HG03064 (cell line): ENCODE results near the gene HOXC11.

Source experiments
- ATAC-seq: cut with Tn5 transposase; IDR thresholded peaks from one replicate; pipeline ENCODE4 v1.9.1; 2021; ENCODE audit warnings: low read depth; ENCODE audit not compliant: unreplicated experiment

Gene HOXC11

DNA sequence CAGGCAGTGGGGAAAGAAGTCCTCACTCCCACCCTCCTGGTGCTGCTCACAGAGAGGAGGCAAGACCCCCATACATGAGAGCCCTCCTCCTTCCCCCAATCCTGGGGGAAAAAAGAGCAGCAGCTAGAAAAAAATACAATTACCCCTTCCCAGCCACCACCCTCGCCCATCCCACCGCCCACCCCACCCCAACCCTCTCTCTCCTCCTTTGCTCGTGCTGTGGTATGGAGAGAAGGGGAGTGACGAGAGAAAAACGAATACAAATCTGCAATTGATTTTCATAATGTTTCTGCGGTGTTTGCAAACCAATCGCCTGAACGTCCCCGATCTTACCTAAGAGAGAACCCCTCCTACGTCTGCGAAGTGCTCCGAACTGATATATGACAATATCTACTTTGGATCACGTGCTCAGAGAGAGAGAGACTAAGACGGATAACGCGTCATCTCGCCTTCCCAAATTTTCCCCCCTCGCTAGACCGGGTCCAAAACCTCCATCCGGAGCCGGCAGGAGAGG lies at the start of gene HOXC11:
Gene HOXC11 (plus strand): TSS at position 405 of the 514 bp plus-strand sequence. CDS start 116 bp downstream, outside the sequence.
- ATAC-seq, result no peak

DNA sequence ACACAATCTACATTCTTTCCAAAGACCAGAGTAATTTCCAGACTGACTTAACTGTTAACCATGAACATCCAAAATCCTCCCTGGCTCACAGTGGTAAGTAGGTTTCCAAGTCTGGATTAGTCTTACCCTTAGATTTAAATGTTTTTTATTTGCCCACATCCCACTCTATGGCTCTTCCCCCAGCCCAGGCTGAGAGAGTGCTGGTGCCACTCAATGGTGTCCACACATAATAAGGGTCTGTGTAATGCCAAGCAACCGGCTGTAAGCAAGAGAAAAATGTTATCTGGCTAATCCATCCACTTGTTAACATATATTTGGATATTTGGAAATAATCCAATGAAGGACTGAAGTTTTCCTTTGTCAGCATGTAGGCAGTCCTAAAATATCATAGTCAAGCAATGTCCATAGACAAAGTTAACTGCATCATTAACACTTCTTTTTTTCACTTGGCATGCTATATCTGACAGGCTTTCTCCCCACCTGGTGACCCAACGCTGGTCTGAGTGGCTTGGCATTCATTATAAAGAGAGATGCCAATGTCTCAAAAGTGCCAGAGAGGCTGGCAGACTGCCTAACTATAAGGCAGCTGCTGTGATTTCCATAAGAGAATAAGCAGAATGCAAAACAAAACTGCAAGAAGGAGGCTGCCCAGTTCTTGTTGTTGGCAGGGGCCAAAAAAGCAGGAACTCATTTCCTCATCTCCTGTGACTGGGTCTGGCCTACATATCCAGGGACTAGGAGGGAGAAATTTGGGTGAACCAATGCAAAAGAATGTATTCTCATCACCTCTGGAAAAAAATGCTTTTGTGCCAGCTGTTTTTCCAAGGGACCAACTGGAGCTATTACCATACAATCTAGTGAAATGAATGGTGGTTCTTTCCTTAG lies 48.2 kb upstream of the HOXC11 start:
- ATAC-seq, result no peak

DNA sequence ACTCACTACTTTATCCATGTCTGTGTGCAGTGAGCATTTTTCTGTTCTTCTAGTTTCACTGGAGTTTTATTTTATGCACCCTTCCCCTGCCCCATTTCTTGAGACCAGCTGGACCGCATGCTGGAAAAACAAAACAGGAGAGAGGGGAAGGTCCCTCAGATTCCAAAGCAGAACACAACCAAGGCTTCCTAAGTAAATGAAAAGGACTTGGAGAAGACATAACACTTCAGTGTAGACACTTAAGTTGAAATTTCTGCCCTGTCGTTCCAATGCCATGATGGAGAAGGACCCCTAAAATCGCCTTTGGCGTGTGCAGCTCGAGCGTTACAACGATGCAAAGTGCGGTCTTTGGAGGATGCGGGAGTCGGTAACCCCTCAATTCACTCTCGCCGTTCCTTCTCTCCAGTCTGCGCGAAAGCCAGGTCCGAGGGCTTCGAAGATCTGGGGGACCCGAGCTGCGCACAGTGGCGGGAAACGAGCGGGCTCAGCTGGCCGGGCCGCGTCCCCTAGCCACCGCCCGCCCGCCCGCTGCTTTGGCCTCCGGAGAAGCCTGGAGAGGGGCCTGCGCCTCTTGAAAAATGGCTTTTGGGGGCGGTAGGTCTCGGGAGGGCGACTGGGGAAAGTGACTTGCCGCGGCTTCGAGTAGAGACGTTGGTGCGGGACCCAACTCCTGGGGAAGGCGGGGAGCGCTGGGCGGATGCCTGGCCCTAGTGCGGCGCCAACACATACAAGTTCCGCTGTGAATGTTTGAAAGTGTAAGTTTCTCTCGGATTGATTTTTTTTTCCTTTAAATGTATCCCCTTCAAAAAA lies 45.5 kb upstream of the HOXC11 start:
- ATAC-seq, result no peak

- ATAC-seq, result no peak
Observed at GRCh38 chr12:53928054-53928835, 44.7 kb upstream of the HOXC11 start.

DNA sequence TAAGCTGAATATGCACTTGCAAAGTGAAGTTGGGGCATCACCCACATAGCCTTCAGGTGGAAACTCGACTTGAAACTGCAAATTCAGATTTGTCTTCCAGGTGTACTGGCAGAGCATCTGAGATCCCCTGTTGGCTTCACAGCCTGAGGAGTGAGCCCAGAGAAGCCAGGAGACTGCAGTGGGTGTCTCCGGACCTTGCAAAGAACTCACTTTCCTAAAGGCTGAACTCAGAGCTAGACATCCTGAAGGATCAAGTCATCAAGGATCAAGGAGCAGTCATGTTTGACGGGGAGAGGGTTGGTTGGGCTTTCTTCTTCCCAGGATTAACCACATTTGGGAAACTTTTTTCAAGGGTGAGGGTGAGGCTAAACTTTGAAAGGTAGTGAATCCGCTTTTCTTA lies 43.4 kb upstream of the HOXC11 start:
- ATAC-seq, result no peak

GRCh38 chr12:53930591-53931255 lies 42.2 kb upstream of the HOXC11 start:
- no peak for ATAC-seq

DNA sequence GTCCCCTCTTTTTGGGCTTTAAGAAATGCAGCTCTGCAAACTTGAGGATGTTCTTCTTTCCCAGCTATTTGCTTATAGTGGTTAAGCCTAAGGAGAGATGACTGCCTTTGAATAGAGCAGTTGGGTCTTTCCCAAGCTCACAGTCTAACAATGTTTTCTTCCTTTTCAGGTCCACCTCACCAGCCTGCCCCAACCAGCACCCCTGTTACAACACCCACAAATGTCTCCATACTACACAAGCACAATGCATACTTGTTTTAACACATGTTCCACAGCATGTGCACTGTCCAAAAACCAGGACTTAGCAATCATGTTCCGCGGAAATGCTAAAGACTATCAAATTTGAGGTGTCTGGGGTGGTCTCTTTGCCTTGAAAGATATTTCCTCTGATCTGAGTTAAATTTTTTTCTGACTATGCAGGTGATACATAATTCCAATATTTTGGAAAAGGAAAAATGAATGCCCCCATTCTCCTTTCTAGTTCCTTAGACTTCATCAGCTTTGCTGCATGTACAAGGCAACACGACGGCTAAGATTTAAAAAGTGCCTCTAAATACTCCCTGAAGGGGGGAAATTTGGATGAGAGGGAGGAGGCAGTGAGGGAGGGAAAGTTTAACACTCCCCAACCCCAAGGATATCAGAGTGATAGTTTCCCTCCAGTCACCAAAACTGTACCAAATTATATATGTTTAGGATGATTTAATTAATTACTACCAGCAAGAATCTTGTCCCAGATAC lies 40.9 kb upstream of the HOXC11 start:
- no peak for ATAC-seq

- no peak for ATAC-seq
Observed at GRCh38 chr12:53932915-53933314, 40.0 kb upstream of the HOXC11 start.

DNA sequence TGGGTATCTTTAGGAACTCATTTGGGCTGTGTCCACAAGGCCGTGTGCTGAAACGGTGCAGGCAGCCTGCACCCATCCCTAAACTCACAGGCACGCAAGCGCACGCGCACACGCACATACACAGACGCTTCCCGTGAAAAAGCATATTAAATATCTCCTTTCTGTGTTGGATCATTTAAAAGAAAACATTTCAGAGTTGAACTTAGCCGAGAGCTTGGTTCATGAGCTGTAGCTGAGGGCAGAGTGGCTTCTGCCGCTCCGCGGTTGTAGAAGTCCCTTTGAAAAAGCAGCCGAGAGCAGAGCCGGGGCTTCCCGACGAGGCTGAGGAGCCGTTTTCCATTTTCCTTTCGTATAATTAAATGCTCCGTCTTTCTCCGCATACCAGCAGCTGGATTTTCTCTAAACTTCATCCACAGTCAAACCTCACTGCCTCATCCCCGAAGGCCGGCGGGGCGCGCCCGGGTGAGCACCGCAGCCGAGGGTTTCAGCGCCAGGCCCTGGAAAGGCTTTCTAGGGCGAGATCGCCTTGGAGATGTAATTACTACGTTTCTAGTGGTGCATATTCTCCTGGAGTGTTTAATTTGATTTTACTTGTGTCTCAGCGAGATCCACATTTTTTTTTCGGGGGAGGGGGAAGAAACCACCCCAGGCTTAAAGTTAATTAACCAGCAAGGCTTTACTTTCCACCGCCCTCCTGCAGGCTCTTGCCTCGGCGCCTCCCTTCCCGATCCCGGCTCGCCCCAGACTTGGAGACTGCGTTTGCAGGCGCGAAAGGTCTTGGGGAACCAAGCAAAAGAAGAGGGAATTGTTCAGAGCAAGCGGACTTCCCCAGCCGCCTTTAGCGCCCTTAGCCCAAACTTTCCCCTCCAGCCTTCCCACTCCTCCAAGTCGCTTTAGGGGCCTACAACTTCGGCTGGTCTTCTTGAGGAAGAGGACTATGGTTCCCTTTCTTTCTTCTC lies 37.3 kb upstream of the HOXC11 start:
- no peak for ATAC-seq

DNA sequence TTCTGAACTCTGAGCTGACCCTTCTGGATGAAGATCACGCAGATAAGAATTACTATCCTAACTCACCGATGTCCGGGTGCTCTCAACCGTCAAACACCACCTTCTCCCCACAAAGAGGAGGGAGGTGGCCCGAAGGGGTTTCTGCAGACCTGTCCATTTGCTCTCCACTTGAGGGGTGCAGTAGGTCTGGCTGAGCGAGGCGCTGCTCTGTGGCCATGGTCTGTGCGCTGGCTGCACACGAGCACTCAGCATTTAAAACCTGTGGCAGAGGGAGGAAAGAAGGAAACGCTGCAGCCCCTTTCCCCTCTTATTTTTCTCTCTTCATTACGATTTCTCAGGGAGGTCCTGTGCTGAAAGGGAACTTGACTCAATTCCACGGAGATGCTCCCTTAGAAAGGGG lies 35.8 kb upstream of the HOXC11 start:
- no peak for ATAC-seq

- ATAC-seq, result no peak
Observed at GRCh38 chr12:53937596-53938325, 35.2 kb upstream of the HOXC11 start.

GRCh38 chr12:53938326-53939140 lies 34.4 kb upstream of the HOXC11 start, which contains the start of gene HOXC13:
TSS of gene HOXC13 (plus strand) at chr12:53938831. CDS start at chr12:53938907, 76 bp downstream.
- ATAC-seq, result no peak

- ATAC-seq, result no peak
Observed at GRCh38 chr12:53939141-53940108, 33.5 kb upstream of the HOXC11 start.

DNA sequence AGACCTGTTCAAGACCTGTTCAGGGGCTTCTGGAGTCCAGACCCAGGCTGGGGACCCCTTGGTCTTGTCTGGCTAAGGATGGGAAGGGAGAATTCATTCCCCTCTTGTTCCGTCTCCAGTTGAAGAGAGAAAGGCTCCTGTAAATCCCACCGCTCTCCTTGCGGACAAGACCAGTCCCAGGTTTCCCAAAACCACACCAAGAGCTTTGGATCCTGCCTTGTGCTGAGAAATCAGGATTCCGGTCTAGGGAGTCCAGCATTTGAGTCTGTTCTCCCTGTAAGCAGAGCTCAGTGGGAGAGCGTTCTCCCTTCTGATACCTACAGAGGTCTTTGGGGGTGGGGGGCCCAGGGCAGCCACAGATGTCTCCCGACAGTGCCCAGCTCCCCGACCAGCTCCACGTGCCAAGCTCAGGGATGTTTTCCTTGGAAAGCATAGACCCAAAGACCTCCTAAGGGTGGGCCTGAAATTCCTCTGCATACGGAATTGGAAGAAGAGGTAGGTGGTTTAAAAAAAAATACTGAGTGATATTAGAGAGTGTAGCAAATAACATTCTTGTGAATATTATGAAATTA lies 32.4 kb upstream of the HOXC11 start:
- ATAC-seq, result no peak

GRCh38 chr12:53941187-53941586 lies 31.7 kb upstream of the HOXC11 start:
- no peak for ATAC-seq
